B cell (primary cell): ENCODE measurements around the gene NVL. TPM values are rescaled to one million over a fixed set of nuclear protein-coding genes. Genes with fewer than 3 reads are reported as not detected.
"Not testable (repeated sequence)": the region's sequence is repeated elsewhere in the genome, so short reads cannot be mapped to it uniquely, and the experiment has no call there.

Experiments
- ATAC-seq: fragments of 200-7000 bp; cut with Tn5 transposase; one replicate; pipeline ENCODE4 v1.10.0; 2021; ENCODE audit warnings: low read depth, mild to moderate bottlenecking, moderate number of reproducible peaks, moderate library complexity
- CTCF ChIA-PET: fragments of 350-600 bp; sonication (Branson Sonifier 250); formaldehyde crosslinking; loops from one replicate; lab custom pipeline; 2021; ENCODE audit warnings: antibody characterized with exemption, inconsistent platforms; lab: Charles Lee
- POLR2A ChIA-PET: fragments of 350-600 bp; sonication (Branson Sonifier 250); formaldehyde crosslinking; loops from one replicate; lab custom pipeline; 2021; ENCODE audit warnings: antibody characterized with exemption; lab: Charles Lee
- DNase-seq: peaks from one replicate; pipeline ENCODE4 v3.0.0; 2013
- H2AFZ ChIP-seq: 2 replicates; pipeline ENCODE4 v1.6.1; 2012; ENCODE audit warnings: mild to moderate bottlenecking, low read depth, low read length; ENCODE audit not compliant: insufficient read depth, poor library complexity, severe bottlenecking
- H3K27ac ChIP-seq, 2 donors: 1 replicate in 1 of 2; 2 replicates in 1 of 2; pipeline ENCODE4 v1.5.1; 2012 to 2013; ENCODE audit warnings: low read length in 2 of 2, mild to moderate bottlenecking in 2 of 2, moderate library complexity in 1 of 2
- H3K27me3 ChIP-seq, 4 experiments: fragments of 200-600 bp in 1 of 4; sonication (generic) in 1 of 4; replicated peaks in 1 of 4; 1 replicate in 2 of 4; 2 replicates in 2 of 4; pipeline versions ENCODE4 v1.6.1 to v1.7.0; 2013 to 2016; ENCODE audit warnings: low read length in 3 of 4, mild to moderate bottlenecking in 2 of 4, mixed read lengths in 1 of 4, moderate library complexity in 1 of 4; ENCODE audit not compliant: insufficient read depth in 4 of 4, control insufficient read depth in 3 of 4; ENCODE audit errors: control extremely low read depth in 1 of 4
- H3K36me3 ChIP-seq, 2 experiments: replicated peaks in 1 of 2; 1 replicate in 1 of 2; 2 replicates in 1 of 2; pipeline versions ENCODE4 v1.6.1 to v1.7.1; 2013; ENCODE audit warnings: low read length in 1 of 2; ENCODE audit not compliant: insufficient read depth in 2 of 2, control insufficient read depth in 1 of 2; ENCODE audit errors: control extremely low read depth in 1 of 2, extremely low read depth in 1 of 2
- H3K4me1 ChIP-seq, 2 donors: fragments of 200-600 bp in 1 of 2; sonication (generic) in 1 of 2; 1 replicate in 1 of 2; 2 replicates in 1 of 2; pipeline versions ENCODE4 v1.5.1 to v1.6.1; 2013 to 2017; ENCODE audit warnings: low read length in 2 of 2; ENCODE audit not compliant: control insufficient read depth in 2 of 2, insufficient read depth in 2 of 2
- H3K4me2 ChIP-seq: replicated peaks from 2 replicates; pipeline ENCODE3; 2012; ENCODE audit warnings: mild to moderate bottlenecking, low read depth, low read length; ENCODE audit not compliant: poor library complexity, severe bottlenecking
- H3K4me3 ChIP-seq, 5 experiments: fragments of 200-600 bp in 1 of 5; sonication (generic) in 1 of 5; 1 replicate in 3 of 5; 2 replicates in 2 of 5; pipeline versions ENCODE4 v1.5.1 to v1.7.0; 2011 to 2016; ENCODE audit warnings: low read length in 4 of 5, mild to moderate bottlenecking in 4 of 5, low read depth in 2 of 5, control low read depth in 1 of 5, moderate library complexity in 1 of 5; ENCODE audit not compliant: insufficient read depth in 1 of 5; ENCODE audit errors: control extremely low read depth in 1 of 5, extremely low read depth in 1 of 5
- H3K79me2 ChIP-seq: fragments of 200-600 bp; sonication (generic); one replicate; pipeline ENCODE4 v1.6.0; 2016; ENCODE audit warnings: low read length; ENCODE audit not compliant: control insufficient read depth, insufficient read depth
- H3K9ac ChIP-seq: fragments of 200-600 bp; sonication (generic); 2 replicates; pipeline ENCODE4 v1.6.1; 2017; ENCODE audit warnings: mild to moderate bottlenecking, low read length, moderate library complexity
- H3K9me3 ChIP-seq, 3 donors: one replicate each; pipeline versions ENCODE4 v1.6.1 to v1.7.1; 2013; ENCODE audit warnings: low read length in 2 of 3; ENCODE audit not compliant: control insufficient read depth in 2 of 3, insufficient read depth in 1 of 3; ENCODE audit errors: control extremely low read depth in 1 of 3
- H4K20me1 ChIP-seq: 2 replicates; pipeline ENCODE4 v1.6.0; 2012; ENCODE audit warnings: mild to moderate bottlenecking, low read length; ENCODE audit not compliant: insufficient read depth, control insufficient read depth, poor library complexity, severe bottlenecking
- H3K27ac Mint-ChIP-seq: one replicate; pipeline ENCODE4 v1.8.0; 2021; ENCODE audit warnings: mixed read lengths
- H3K27me3 Mint-ChIP-seq: one replicate; pipeline ENCODE4 v1.8.0; 2021; ENCODE audit warnings: mixed read lengths
- H3K4me1 Mint-ChIP-seq: one replicate; pipeline ENCODE4 v1.8.0; 2021; ENCODE audit warnings: mixed read lengths
- H3K4me3 Mint-ChIP-seq: one replicate; pipeline ENCODE4 v1.8.0; 2021; ENCODE audit warnings: mixed read lengths
- H3K9me3 Mint-ChIP-seq: one replicate; pipeline ENCODE4 v1.8.0; 2022; ENCODE audit warnings: mixed read lengths; ENCODE audit not compliant: insufficient read depth
- EZH2 ChIP-seq: IDR thresholded peaks from 2 replicates; pipeline ENCODE4 v1.6.1; 2012; ENCODE audit warnings: borderline replicate concordance, low read depth, mild to moderate bottlenecking, moderate library complexity, low read length; ENCODE audit not compliant: insufficient read depth, poor library complexity, severe bottlenecking
- WGBS: methylation state at CpG from one replicate; pipeline ENCODE4 v1.1.5; 2013; ENCODE audit warnings: missing lambda C conversion rate; ENCODE audit not compliant: insufficient coverage; 5-methylcytosine and 5-hydroxymethylcytosine counted together
- intact Hi-C: fragments of 100-400 bp; cut with micrococcal nuclease; formaldehyde crosslinking; loops from one replicate; pipeline ENCODE4 v1.10.0; 2022
- polyA plus RNA-seq: library from polyadenylated mRNA; depleted of rRNA; stranded (reverse); fragments of >200 nt; gene quantifications from 2 replicates; pipeline ENCODE4 v1.2.3, GENCODE V29; 2012
- total RNA-seq, 2 donors: library from RNA; stranded (reverse); fragments of 120-200 nt in 1 of 2; gene quantifications; 1 replicate in 1 of 2; 2 replicates in 1 of 2; pipeline versions ENCODE4 v1.2.3 to v1.2.4, GENCODE V29; 2013 to 2022
- TF ChIP-seq, protein P1 (sequence below): fragments of 200-600 bp; IDR thresholded peaks from one replicate; pipeline ENCODE4 v1.8.0; 2022; ENCODE audit warnings: antibody characterized with exemption, mild to moderate bottlenecking

Gene NVL
- total and polyA plus RNA-seq, 2 donors (not counting 1 experiment from before 2014, with no cell fraction given): 28.1 to 45.5 TPM

DNA sequence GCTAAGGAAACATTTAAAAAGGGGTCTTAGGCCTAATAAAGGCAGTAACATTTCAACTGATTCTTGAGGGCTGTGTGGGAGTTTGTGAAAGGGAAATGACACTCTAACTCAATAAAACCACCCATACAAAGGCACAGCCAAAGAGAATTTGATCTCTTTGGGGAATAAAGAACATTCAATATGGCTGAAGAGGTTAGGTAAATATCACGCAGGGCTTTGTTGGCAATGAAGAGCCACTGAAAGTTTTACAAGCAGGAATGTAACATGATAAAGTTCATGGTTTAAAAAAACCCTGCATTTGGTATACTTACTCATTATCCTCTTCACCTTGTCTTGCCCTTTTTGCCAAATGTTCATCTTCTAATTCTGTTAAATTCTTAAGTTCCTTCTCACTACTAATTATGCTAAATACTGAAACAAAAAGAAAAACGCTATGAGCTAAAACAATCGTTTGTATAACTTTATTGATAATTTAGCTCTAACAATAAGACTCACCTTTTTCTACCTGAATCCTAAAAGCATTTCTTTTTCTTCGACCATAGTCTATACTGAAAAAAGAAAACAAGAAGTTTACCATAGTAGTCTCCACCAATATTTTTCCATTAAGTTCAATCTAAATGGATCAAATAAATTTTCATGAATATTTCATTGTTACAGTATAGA lies 12.5 kb downstream of the NVL start:
- Histone ChIP-seq H3K9ac (no peak overlapping the region), H3K4me1 (no peaks in the 10 kb centered on the region), H3K36me3 (peaks cover 5 to 21% of the 10 kb centered on the region in 2 experiments), H3K4me2 (no peak overlapping the region), H3K27ac (no peak overlapping the region), H4K20me1 (no peaks in the 10 kb centered on the region), H2AFZ (no peak overlapping the region), H3K4me3 (no peak overlapping the region), H3K79me2 (peaks cover 33% of the 10 kb centered on the region), H3K27me3 (no peaks in the 10 kb centered on the region), H3K9me3 (no peaks in the 10 kb centered on the region)
- Mint-ChIP-seq H3K4me3 (no peak overlapping the region), H3K27ac (no peak overlapping the region), H3K9me3 (no peaks in the 10 kb centered on the region), H3K4me1 (peaks cover 3% of the 10 kb centered on the region), H3K27me3 (no peaks in the 10 kb centered on the region)
- ATAC-seq: no peak
- DNase-seq: no peak
- WGBS: no CpG with 5 or more reads among the region's 4 CpGs
- POLR2A ChIA-PET: no interaction called here
- TF ChIP-seq, protein P1, sequence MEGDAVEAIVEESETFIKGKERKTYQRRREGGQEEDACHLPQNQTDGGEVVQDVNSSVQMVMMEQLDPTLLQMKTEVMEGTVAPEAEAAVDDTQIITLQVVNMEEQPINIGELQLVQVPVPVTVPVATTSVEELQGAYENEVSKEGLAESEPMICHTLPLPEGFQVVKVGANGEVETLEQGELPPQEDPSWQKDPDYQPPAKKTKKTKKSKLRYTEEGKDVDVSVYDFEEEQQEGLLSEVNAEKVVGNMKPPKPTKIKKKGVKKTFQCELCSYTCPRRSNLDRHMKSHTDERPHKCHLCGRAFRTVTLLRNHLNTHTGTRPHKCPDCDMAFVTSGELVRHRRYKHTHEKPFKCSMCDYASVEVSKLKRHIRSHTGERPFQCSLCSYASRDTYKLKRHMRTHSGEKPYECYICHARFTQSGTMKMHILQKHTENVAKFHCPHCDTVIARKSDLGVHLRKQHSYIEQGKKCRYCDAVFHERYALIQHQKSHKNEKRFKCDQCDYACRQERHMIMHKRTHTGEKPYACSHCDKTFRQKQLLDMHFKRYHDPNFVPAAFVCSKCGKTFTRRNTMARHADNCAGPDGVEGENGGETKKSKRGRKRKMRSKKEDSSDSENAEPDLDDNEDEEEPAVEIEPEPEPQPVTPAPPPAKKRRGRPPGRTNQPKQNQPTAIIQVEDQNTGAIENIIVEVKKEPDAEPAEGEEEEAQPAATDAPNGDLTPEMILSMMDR: no peak
- no peak for TF ChIP-seq EZH2
- intact Hi-C loops: no loop called here
- CTCF ChIA-PET: interaction anchor here (1.0 to 2.3 kb wide), 2 partner anchors 16 to 201 kb away, joined by 3 to 4 read pairs; no protein-coding TSS in a partner anchor

DNA sequence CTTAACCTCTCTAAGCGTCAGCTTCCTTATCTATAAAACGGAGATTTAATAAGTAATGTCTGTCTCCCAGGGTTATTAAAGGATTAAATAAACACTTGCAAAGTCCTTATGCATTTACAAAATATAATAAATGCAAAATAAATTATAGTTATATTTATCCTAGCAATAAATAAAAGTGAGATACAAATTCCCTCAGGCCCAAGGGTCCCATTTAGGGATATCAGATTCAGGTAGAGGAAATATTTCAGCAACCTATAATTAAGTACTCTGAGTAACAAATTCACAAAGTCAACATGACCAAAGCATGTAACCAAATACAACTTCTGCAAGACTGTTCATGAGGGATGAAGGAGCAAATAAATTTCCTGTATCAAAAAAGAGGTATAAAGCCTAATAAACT lies 17.9 kb downstream of the NVL start:
- Histone ChIP-seq H3K4me1 (no peaks in the 10 kb centered on the region), H3K4me2 (no peak overlapping the region), H4K20me1 (no peaks in the 10 kb centered on the region), H3K36me3 (peaks cover 10 to 39% of the 10 kb centered on the region in 2 experiments), H3K4me3 (no peak overlapping the region), H3K79me2 (peaks cover 10% of the 10 kb centered on the region), H3K9me3 (no peaks in the 10 kb centered on the region), H2AFZ (no peak overlapping the region), H3K9ac (no peak overlapping the region), H3K27me3 (no peaks in the 10 kb centered on the region), H3K27ac (no peak overlapping the region)
- H3K27me3 Mint-ChIP-seq: no peaks in the 10 kb centered on the region
- TF ChIP-seq, protein P1: no peak
- TF ChIP-seq EZH2: no peak
- DNase-seq: no peak
- CTCF ChIA-PET: interaction anchor here (1.1 kb wide), 1 partner anchor 196 kb away, joined by 3 read pairs; no protein-coding TSS in a partner anchor
- WGBS: no CpG with 5 or more reads among the region's 2 CpGs
- ATAC-seq: no peak
- H3K27ac Mint-ChIP-seq: no peak overlapping the region
- POLR2A ChIA-PET: no interaction called here
- no peak overlapping the region for H3K4me3 Mint-ChIP-seq
- intact Hi-C loops: no loop called here
- H3K9me3 Mint-ChIP-seq: no peaks in the 10 kb centered on the region
- no peaks in the 10 kb centered on the region for H3K4me1 Mint-ChIP-seq

DNA sequence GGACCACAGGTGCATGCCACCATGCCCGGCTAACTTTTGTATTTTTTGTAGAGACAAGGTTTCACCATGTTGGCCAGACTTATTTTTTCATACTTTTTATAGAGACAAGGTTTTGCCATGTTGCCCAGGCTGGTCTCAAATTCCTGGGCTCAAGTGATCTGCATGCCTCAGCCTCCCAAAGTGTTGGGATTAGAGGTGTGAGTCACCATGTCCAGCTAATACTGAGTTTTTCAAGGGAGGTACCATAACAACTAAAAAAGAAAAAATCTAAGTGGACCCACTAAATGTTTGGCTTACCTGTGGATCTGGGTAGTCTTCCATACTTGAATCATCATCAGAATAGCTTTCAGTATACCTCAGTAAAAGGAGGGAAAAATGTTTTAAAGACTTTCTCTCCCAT lies 18.5 kb downstream of the NVL start:
- H3K9ac ChIP-seq, H3K4me1 Mint-ChIP-seq, H3K27ac ChIP-seq, H3K27me3 Mint-ChIP-seq, H2AFZ ChIP-seq, H4K20me1 ChIP-seq, H3K4me1 ChIP-seq, H3K79me2 ChIP-seq, DNase-seq, H3K4me3 Mint-ChIP-seq, H3K9me3 Mint-ChIP-seq, ATAC-seq, POLR2A ChIA-PET, H3K27me3 ChIP-seq, intact Hi-C loops, H3K4me3 ChIP-seq, H3K4me2 ChIP-seq, H3K9me3 ChIP-seq, H3K27ac Mint-ChIP-seq: not testable (repeated sequence)
- peaks cover 10 to 39% of the 10 kb centered on the region in 2 experiments for H3K36me3 ChIP-seq
- CTCF ChIA-PET: interaction anchor here (1.1 kb wide), 1 partner anchor 195 kb away, joined by 3 read pairs; no protein-coding TSS in a partner anchor
- 100% methylated on average over 1 of the region's 1 CpG for WGBS
